Measurements from ENCODE around the gene ACADL.

Gene ACADL

GRCh38 chr2:210169516-210170195 lies 55.6 kb downstream of the ACADL start:
- DNase-seq: peak; percentile 75 to 97 (median 92)

- DNase-seq: no peak
These were observed 58.0 kb downstream of the ACADL start for GRCh38 chr2:210167227-210167626.

GRCh38 chr2:210162466-210163124 lies 62.7 kb downstream of the ACADL start:
- DNase-seq: peak; percentile 44 to 67 (median 47)

- DNase-seq: no peak
These were observed 66.2 kb downstream of the ACADL start for GRCh38 chr2:210159059-210159458.

- no peak for DNase-seq
These were observed 67.0 kb downstream of the ACADL start for GRCh38 chr2:210158236-210158635.

GRCh38 chr2:210157526-210157925 lies 67.7 kb downstream of the ACADL start:
- DNase-seq: no peak

- no peak for DNase-seq
These were observed 77.6 kb downstream of the ACADL start for GRCh38 chr2:210147614-210148013.
